Stimulated activated CD8-positive, alpha-beta memory T cell treated with anti-CD3 and anti-CD28 coated beads, Interleukin-7, amount 100 ng/mL, for 48 hours (primary cell): ENCODE results near the gene FCHSD2.
A peak's percentile ranks its signal among the peaks of the same experiment; 100 is the strongest.

Experiments used
- DNase-seq, 2 donors: peaks; one replicate each; pipeline ENCODE4 v3.0.0-alpha.2; 2020; ENCODE audit warnings: low read depth in 1 of 2; ENCODE audit errors: extremely low read depth in 1 of 2

The FCHSD2 gene

DNA sequence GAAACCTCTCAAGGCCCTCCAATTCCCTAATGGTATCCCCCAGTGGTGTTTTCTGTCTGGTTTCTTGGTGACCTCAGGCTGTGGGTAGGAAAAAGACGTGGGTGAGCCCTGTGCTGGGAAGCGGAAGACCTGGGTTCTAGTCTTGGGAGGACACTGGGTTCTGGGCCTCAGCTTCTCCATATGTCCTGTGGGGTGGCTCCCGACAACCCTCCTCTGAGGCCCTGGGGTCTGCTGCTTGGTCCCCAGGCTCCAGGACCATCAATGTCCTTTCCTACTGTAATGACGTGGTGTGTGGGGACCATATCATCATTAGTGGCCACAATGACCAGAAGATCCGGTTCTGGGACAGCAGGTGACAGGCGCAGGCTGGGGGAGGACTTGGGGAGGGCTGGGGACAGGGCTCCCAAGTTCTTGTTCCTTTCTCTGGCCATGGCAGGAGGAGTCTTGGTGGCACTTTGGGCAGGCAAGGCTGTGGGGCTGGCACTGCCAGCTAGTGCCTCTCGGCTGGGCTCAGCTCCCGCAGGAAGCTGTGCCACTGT is 315.1 kb downstream of the FCHSD2 start:
- DNase-seq, result no peak

DNA sequence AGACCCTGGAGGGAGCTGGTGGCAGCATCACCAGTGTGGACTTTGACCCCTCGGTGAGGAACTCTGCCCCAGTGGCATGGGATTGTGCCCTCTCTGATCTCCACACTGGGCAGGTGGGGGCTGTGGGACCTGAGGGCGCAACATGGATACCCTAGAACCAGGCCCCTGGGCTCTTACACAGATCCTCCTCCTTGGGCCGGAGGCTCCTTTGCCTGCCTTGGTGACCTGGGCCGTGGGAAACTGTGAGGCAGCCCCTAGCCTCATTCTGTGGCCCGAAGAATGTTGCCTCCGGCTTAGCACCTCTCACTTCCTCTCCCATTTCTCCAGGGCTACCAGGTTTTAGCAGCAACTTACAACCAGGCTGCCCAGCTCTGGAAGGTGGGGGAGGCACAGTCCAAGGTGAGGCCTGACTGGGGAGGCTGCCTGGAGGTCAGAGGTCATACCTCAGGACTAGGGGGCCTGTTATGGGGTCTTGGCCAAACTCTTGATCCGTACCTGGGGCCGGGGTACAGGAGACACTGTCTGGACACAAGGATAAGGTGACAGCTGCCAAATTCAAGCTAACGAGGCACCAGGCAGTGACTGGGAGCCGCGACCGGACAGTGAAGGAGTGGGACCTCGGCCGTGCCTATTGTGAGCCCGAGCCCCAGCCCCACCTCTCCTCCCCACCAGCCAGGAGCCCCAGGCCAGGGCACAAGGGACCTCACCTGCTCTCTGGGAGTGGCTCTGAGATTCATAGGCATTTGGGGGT is 315.8 kb downstream of the FCHSD2 start:
- no peak for DNase-seq

DNA sequence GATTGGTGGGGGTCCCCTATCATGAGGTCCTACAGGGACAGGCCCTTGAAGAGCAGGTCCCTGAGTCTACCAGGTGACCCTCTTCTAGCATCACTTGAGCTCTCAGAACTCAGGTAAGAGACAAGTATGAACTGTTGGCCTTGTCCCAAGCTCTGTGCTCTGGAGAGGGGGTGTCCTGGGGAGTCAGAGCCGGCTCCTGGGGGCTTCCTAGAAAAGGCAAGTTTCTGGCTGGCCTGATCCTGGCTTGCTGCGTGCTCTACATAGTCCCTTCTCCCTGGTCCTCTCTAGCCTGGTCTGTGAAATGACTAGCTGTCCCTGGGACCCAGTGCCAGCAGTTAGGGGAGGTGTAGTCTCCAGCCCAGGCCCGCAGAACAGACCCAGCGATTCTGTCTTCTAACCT is 316.5 kb downstream of the FCHSD2 start:
- no peak for DNase-seq

DNA sequence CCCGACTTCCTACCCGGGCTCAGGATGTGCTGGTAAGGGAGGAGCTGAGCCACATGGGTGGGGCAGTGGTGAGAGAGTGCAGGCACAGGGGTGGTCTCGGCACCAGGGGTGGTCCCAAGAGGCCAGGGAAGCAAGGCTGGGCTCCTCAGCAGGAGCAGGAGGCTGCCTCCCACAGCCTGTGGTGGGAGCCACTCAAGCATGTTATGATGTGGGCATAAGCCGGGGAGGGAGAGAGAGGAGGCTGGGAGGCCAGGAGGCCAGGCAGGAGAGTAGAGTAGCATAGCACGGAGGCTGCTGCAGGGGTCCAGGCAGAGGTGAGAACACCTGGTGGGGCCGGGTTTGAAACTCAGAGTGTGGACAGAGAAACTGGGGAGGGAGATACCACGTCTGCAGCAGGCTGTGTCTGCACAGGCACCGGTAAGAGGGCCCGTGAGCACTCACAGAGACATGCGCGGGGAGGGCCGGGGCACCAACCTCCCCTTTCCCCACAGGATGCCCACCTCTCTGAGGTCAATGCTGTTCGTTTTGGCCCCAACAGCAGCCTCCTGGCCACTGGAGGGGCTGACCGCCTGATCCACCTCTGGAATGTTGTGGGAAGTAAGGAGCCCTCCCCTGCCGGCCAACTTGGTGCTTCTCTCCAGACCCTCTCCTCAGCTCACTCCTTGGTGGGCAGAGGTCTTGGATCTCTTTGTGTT is 317.2 kb downstream of the FCHSD2 start:
- DNase-seq, result no peak

DNA sequence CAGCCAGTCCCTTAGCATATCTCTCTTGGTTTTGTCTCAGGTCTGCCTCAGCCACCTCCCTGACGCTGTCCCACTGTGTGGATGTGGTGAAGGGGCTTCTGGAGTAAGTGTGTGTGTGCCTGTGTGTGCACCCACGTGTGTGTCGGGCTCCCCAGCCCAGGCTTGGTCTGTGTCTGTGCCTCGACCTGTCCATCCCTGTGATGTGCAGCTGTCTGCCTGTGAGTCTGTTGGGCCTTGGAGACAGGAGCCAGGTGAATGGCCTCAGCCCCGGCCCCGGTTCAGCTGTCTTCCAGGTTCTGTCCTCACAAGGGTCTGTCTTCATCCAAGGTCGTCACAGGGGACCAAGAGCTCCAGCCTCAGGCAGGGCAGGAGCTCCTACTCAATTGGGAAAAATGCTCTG is 318.1 kb downstream of the FCHSD2 start:
- DNase-seq, result no peak

DNA sequence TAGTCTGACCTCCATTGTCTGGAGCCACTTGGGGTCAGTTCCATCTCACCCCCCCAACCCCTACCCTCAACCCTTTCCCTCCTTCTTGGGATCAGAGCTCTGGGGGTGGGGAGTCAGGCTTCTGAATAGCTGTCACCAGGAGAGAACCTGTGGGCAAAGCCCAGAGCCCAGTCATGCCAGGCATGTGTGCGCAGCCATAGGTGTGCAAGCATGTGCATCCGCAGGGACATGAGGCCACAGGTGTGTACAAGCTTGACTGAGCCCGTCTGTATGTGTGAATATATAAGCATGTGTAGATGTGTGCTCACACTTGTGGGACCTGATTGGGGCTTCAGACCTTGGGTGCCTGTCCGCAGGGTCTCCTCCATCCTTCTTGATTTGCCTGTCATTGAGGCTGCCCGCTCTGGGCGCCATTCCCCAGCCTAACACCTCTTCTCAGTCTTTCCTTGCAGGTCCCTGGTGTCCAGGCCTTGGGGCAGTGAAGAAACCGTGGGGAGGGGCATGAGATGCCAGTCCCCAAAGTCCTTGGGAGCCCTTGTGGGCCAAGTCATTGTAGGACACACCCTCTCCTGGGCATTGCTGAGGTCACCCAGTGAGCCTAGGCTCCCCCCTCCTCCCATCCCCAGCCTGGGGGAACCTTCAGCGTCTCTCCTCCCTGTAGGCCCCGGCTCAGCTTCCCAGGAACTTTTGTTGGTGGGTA is 318.9 kb downstream of the FCHSD2 start:
- no peak for DNase-seq

DNA sequence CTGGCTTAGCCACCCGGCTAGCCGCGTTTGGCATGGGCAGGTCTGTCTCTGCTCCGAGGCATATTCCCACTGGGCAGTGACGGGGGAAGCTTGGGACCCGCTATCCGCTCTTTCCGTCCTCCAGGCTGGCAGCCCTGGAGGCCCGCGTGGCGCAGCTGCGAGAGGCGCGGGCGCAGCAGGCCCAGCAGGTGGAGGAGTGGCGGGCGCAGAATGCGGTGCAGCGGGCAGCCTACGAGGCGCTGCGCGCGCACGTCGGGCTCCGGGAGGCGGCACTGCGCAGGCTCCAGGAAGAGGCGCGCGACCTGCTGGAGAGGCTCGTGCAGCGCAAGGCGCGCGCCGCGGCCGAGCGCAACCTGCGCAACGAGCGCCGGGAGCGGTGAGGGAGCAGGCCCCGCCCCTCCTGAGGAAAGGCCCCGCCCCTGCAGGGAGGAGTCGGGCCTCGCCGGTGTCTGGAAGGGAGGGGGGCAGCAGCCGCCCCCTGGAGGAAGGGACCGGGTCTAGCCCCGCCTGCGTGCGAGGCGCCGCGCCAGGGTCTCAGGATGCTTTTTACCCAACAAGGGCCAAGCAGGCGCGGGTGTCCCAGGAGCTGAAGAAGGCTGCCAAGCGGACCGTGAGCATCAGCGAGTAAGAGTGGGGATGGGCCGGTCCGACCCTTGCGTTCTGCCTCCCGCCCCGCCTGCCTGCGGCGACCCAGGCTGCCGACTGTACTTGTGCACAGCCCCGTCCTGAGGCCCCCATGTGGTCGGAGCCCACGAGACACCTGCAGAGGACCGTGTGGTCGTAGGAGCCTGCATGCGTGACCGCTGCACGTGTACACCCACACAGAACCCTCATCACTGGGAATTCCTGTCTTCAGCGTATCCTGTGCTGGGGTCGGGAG is 320.0 kb downstream of the FCHSD2 start:
- DNase-seq, result peak; percentile 40 to 84

DNA sequence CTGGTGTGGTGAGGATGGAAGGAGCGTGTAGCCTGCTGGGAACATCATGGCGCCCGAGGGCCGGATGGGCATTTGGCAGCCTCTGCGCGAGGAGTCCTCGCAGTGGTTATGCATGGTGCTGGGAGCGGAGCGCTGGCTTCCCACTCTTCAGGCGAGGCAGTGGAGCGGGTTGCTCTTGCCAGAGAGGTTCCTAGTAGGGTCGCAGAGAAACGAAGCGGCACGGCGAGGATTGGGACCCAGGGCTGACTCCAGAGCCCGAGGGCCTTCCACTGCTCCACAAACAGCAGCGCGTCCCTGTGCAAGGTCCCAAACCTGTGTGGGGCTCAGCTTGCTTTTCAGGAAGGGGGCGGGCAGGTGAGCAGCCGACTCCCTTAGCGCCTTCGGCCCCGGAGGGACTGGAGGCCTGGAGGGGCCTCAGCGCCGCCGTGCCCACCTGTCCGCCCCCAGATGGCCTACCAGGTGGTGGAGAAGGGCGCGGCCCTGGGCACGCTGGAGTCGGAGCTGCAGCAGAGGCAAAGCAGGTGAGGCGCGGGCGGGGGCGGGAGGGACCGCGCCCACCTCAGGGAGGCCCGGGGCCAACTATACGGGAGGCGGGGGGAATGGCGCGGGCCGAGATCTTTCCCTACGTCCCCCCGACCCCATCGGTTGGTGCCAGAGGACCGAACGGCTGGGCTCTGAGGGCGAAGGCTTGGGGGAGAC is 320.7 kb downstream of the FCHSD2 start:
- no peak for DNase-seq

DNA sequence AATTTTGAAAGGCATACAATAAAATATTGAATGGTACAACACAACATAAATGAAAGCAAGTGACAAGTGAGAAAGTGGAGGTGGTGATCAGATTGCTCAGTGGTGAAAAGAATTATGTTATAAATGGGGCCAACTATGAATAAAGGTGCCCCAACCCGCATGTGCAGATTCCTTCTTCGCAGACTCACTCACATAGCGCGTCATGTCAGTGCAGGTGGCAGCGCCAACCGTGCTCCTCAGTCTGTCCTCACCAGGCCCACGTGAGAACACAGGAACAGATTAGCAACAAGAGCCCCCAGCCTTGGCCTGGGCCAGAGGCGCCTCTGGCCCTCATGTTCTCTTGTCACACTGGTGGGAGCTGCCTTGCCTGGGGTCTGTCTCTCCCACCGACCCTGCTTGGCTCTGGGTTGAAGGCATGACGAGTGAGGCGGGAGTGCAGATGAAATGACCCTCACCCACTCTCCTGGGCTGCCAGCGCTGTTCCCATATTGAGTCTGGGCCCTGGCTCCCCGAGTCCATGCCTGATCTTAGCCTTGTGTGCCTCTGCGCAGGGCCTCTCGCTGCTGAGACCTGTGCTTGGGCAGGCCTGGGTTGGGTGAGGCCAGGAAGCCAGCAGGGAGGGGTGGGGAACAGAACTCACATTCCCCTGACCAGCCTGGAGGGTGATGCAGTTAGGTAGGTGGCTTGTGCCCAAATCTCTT is 321.5 kb downstream of the FCHSD2 start:
- no peak for DNase-seq

DNA sequence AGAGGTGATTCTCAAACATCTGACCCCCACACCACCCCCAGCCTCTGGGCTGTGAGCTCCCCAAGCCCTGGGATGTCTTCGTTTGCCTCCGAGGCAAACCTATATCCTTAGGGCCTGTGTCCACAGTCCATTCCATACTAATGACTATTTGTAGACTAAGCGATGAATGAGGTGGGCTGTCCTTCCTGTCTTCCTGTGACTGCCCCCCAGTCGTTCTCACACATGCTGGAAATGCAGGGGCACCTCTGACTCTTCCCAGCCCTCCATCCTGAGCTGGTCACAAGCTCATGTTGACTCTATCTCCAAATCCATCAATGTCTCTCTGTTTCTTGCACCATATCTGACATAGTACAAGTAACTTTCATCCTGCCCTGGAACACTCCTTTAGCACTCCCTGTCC is 323.1 kb downstream of the FCHSD2 start:
- DNase-seq, result no peak

DNA sequence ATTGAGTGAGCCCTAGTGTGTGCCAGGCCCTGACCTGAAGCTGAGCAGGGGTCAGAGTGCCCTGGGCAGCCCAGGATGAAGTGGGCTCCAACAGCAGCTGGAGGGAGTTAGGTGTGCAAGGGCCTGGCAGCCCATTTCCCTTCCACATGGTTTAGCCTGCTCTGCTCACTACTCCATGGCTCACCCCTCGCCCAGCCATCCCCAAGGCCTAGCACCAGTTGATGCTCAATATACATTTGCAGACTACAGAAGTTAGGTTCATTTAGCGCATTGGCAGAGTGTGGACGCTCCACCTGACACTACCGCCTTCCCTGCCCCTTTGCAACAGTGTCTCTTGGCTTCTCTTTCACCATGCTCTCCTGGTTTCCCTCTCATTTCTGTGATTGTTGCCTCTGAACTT is 324.2 kb downstream of the FCHSD2 start:
- DNase-seq, result no peak

DNA sequence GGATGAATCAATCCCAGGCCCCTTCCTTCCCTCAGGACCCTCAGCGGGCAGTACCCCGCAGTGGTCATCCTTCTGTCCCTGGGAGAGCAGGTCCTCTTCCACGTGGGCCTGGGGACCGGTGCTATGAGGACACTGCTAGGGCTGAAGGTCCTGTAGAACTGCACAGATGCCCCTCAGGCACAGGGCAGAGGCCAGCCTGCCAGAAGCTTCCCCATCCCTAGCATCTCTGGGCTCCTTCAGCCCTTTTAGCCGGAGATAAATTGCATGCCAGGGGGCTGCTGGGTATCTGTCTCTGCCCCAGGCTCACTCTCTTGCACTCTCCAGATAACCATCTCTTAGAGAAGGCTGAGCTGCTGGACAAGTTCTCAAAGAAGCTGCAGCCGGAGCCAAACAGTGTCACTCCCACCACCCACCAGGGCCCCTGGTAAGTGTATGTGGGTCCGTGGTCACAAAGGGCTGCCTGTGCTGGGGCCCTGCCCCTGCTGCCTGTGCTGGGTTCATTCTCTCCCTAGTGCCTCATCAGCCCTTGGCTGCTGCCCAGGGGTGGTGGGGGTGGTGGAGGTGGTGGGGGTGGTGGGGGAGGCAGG is 325.6 kb downstream of the FCHSD2 start:
- DNase-seq, result no peak

DNA sequence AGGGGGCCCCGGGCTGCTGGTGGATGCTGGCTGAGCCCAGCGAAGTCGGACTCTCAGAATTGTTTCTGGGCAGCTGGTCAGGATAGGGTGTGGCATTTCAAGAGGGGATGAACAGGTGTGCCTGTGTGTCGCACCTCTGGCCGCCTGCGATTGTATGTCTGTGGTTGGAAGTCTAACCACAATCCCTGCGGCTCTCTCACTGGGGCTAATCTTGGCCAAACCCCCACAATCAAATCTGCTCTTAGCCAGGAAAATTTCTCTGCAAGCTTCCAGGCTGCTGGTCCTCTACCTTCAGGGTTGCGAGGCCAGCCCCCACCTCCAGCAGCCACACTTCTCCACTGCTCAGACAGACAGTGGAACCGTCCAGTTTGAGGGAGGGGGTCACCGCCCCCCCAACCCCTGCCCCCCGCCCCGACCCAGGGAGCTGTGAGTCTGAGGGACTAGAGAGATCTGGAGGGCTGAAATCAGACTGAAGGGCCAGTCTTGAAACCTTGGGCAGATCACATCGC is 327.0 kb downstream of the FCHSD2 start:
- no peak for DNase-seq

DNA sequence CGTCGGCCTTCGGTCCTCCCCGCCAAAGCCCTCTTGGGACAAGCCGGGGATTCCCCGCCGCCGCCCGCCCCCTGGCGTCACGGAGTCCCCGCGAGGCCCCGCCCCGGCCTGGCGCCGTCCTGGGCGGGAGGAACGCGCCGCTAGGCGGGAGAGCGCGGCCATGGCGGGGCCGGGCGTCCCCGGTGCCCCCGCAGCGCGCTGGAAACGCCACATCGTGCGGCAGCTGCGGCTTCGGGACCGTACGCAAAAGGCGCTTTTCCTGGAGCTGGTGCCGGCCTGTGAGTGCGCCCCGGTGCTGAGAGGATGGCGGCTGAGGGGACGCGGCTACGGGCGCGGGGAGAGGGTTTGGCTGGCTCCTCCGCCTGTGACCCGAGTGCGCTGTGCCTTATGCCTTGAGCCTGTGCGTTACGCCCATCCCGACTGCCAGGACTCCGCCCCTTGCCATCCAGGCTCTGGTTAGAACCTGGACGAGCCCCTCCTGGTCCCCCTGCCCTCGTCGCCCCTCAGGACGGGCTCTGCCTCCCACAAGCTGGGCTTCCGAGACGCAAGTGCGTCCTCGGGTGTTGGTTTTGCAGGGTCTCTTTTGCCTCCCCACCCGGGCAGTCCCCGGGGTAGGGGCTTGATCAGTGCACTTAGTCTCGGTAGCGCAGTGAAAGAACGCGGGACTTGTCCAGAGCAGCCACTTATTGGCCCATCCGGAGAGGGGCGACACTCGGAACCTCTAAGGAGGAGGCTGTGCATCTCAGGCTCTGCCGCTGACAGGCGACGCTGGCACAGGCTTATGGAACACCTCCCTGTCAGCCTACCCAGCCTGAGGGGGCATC is 327.6 kb downstream of the FCHSD2 start, which contains the start of gene ATG16L2:
TSS of gene ATG16L2 (plus strand) at position 126 of the 824 bp plus-strand sequence. CDS start at position 161, 35 bp downstream.
- peak; percentile 64 to 87 for DNase-seq

DNA sequence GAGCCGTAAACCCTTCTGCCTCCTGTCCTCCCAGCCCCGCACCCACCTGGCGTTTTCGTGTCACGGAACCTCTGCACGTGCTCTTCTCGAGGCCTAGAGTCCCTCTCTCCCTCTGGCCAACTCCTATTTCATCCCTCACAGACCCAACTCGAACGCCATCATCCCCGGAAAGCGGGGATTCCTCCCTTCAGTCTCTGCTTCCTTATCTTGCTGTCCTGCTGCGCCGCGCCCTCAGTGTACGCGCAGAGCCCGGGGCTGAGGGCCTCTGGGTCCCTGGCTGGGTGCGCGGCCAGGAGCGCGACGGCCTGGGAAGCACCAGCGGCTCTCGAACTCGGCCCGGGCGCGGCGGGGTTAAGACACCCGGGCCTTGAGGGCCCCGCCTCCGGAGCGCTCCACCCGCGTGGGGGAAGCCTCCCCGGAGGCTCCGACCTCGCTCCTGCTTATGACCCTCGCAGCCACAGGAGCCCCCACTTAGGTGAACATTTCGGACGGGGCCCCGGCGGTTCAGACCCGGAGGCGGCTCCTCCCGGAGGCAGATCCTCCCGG is 328.3 kb downstream of the FCHSD2 start:
- peak in 1 of 2 donors; percentile 72 for DNase-seq

DNA sequence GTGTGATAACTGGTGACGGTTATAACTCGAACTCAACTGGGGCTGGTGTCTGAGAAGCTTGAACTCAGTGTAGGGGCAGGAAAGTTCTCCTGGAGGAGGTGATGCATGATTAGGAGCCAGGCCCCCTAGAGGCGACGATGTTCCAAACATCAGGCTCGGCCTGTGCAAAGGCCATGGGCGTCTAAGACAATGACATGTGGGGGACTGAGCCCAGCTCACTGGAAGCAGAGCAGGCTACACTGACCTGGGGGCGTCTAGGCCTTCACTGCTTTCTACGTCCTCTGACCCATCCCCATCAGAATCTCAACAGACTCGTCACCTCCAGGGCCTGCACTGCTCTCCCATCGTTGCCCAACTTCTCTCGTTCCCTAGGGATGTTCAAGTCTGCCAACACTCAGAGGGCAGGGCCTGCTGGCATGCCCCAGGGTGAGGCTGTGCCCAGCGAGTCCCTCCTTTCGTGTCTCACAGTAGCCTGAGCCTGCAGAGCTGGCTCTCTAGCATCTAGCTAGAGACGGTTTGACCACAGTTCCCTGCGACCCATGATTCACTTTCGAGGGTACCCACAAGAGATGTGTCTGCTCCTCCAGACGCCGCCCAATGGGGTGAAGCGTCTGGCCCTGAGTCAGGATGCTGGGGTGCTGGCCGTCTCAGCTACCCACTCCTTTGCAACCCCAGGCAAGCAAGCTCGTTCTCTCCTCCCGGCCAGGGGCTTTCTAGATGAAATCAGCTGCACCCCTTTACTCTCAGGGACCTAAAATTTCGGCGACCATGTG is 329.0 kb downstream of the FCHSD2 start:
- DNase-seq, result peak; percentile 65 to 87

DNA sequence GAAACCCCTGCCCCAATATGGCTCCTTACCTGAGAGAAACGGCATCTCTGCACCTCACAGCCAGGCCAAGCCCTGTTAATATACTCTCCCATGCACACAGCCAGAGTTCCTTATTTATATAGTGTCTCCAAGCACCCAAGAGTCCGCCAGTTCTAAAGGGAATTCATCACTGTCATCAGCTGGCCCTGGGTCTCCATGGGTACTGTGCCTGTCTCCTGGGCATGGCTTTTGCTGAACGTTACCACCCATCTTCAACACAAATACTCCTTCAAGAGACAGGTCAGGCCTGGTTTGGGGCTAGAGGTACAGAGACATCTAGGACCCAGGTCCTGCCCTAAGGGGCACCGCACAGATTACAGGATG is 329.5 kb downstream of the FCHSD2 start:
- no peak for DNase-seq
